HG03095 (cell line): Measurements from ENCODE around the gene ACTL6A.
A peak's percentile ranks its signal among the peaks of the same experiment; 100 is the strongest.
"Not testable (repeated sequence)": the region's sequence is repeated elsewhere in the genome, so short reads cannot be mapped to it uniquely, and the experiment has no call there.

Source experiments
- ATAC-seq: cut with Tn5 transposase; IDR thresholded peaks from one replicate; pipeline ENCODE4 v1.9.1; 2021; ENCODE audit warnings: moderate library complexity; ENCODE audit not compliant: unreplicated experiment

The ACTL6A gene

GRCh38 chr3:179562591-179563270 is at the start of gene ACTL6A:
Gene ACTL6A (plus strand): TSS chr3:179562926. CDS start chr3:179563093, 167 bp downstream.
- peak; percentile 95 for ATAC-seq

- ATAC-seq = no peak
These were observed 48.9 kb upstream of the ACTL6A start for GRCh38 chr3:179513862-179514261.

GRCh38 chr3:179516461-179517251 is 46.1 kb upstream of the ACTL6A start:
- ATAC-seq = not testable (repeated sequence)

- no peak for ATAC-seq
These were observed 36.2 kb upstream of the ACTL6A start for GRCh38 chr3:179526482-179526881.

GRCh38 chr3:179526989-179527391 is 35.7 kb upstream of the ACTL6A start:
- no peak for ATAC-seq

GRCh38 chr3:179528772-179529171 is 34.0 kb upstream of the ACTL6A start:
- ATAC-seq = no peak

- ATAC-seq = no peak
These were observed 31.1 kb upstream of the ACTL6A start for GRCh38 chr3:179531576-179531975.

- no peak for ATAC-seq
These were observed 29.5 kb upstream of the ACTL6A start for GRCh38 chr3:179533274-179533673.

- ATAC-seq = no peak
These were observed 26.5 kb upstream of the ACTL6A start for GRCh38 chr3:179536256-179536655.

GRCh38 chr3:179541094-179541493 is 21.6 kb upstream of the ACTL6A start:
- ATAC-seq = no peak

GRCh38 chr3:179541596-179541995 is 21.1 kb upstream of the ACTL6A start:
- ATAC-seq = no peak

- ATAC-seq = no peak
These were observed 20.4 kb upstream of the ACTL6A start for GRCh38 chr3:179542375-179542774.

- ATAC-seq = no peak
These were observed 17.6 kb upstream of the ACTL6A start for GRCh38 chr3:179544981-179545645.

GRCh38 chr3:179546814-179547241 is 15.9 kb upstream of the ACTL6A start:
- peak; percentile 52 for ATAC-seq

- no peak for ATAC-seq
These were observed 11.2 kb upstream of the ACTL6A start for GRCh38 chr3:179551349-179552105.

GRCh38 chr3:179558742-179559364 is 3.9 kb upstream of the ACTL6A start:
- ATAC-seq = no peak

GRCh38 chr3:179560791-179561190 is 1.9 kb upstream of the ACTL6A start:
- no peak for ATAC-seq

- peak; percentile 45 for ATAC-seq
These were observed 601 bp downstream of the ACTL6A start for GRCh38 chr3:179563271-179563783.

GRCh38 chr3:179565496-179565895 is 2.8 kb downstream of the ACTL6A start:
- peak; percentile 24 for ATAC-seq

- no peak for ATAC-seq
These were observed 18.3 kb downstream of the ACTL6A start for GRCh38 chr3:179580992-179581391.
